Activated T-cell treated with anti-CD3 and anti-CD28 coated beads, Interleukin-2, amount 50 U/mL, for 4 hours (primary cell): ENCODE measurements around the gene RYR3. TPM values are rescaled to one million over a fixed set of nuclear protein-coding genes. Genes with fewer than 3 reads are reported as not detected.

Experiments
- ATAC-seq, 2 donors: fragments of 200-7000 bp; cut with Tn5 transposase; one replicate each; pipeline ENCODE4 v1.10.0; 2021
- DNase-seq: peaks from one replicate; pipeline ENCODE4 v3.0.0-alpha.2; 2020
- H3K27me3 Mint-ChIP-seq: one replicate; pipeline ENCODE4 v1.8.0; 2021; ENCODE audit warnings: low read depth, mixed read lengths
- H3K36me3 Mint-ChIP-seq: one replicate; pipeline ENCODE4 v1.8.0; 2022; ENCODE audit warnings: mixed read lengths; ENCODE audit not compliant: insufficient read depth
- H3K4me1 Mint-ChIP-seq: one replicate; pipeline ENCODE4 v1.8.0; 2021; ENCODE audit warnings: low read depth, mixed read lengths
- H3K4me3 Mint-ChIP-seq: one replicate; pipeline ENCODE4 v1.8.0; 2021; ENCODE audit warnings: mild to moderate bottlenecking, moderate library complexity, mixed read lengths
- H3K9me3 Mint-ChIP-seq: one replicate; pipeline ENCODE4 v1.8.0; 2021; ENCODE audit warnings: mixed read lengths
- total RNA-seq, 3 donors: library from RNA; stranded (reverse); gene quantifications; one replicate each; pipeline ENCODE4 v1.2.1, GENCODE V29; 2021

Gene RYR3
- total RNA-seq, 3 donors from 2014 or later, result not detected

- DNase-seq (no peak), ATAC-seq (no peak)
- H3K4me1 Mint-ChIP-seq, result no peaks in the 10 kb centered on the region
- no peaks in the 10 kb centered on the region for H3K9me3 Mint-ChIP-seq
- H3K27me3 Mint-ChIP-seq, result peaks cover 13% of the 10 kb centered on the region
- H3K4me3 Mint-ChIP-seq, result no peak overlapping the region
- no peaks in the 10 kb centered on the region for H3K36me3 Mint-ChIP-seq
These were observed 192.9 kb downstream of the RYR3 start for GRCh38 chr15:33503681-33504080.

GRCh38 chr15:33506781-33507296 is 196.1 kb downstream of the RYR3 start:
- Mint-ChIP-seq H3K9me3 (no peaks in the 10 kb centered on the region), H3K36me3 (no peaks in the 10 kb centered on the region), H3K4me1 (no peaks in the 10 kb centered on the region), H3K27me3 (peaks cover 13% of the 10 kb centered on the region), H3K4me3 (no peak overlapping the region)
- DNase-seq (no peak), ATAC-seq (no peak)

- ATAC-seq, result no peak
- Mint-ChIP-seq H3K9me3 (no peaks in the 10 kb centered on the region), H3K27me3 (peaks cover 11% of the 10 kb centered on the region)
These were observed 197.9 kb downstream of the RYR3 start for GRCh38 chr15:33508703-33509102.

GRCh38 chr15:33515121-33515520 is 204.4 kb downstream of the RYR3 start:
- Mint-ChIP-seq H3K4me3 (no peak overlapping the region), H3K36me3 (no peaks in the 10 kb centered on the region), H3K9me3 (no peaks in the 10 kb centered on the region), H3K4me1 (no peaks in the 10 kb centered on the region), H3K27me3 (peaks cover 12% of the 10 kb centered on the region)
- ATAC-seq (no peak), DNase-seq (no peak)

More at GRCh38 chr15:33508703-33509102, 197.9 kb downstream of the RYR3 start:
- Mint-ChIP-seq H3K4me3 (no peak overlapping the region), H3K4me1 (no peaks in the 10 kb centered on the region), H3K36me3 (no peaks in the 10 kb centered on the region)
- DNase-seq, result no peak

- H3K36me3 Mint-ChIP-seq, result no peaks in the 10 kb centered on the region
- no peaks in the 10 kb centered on the region for H3K9me3 Mint-ChIP-seq
- no peak overlapping the region for H3K4me3 Mint-ChIP-seq
- H3K4me1 Mint-ChIP-seq, result no peaks in the 10 kb centered on the region
- DNase-seq (no peak), ATAC-seq (no peak)
- H3K27me3 Mint-ChIP-seq, result peaks cover 12% of the 10 kb centered on the region
These were observed 205.8 kb downstream of the RYR3 start for GRCh38 chr15:33516563-33516962.

GRCh38 chr15:33517944-33518343 is 207.2 kb downstream of the RYR3 start:
- H3K9me3 Mint-ChIP-seq, result no peaks in the 10 kb centered on the region
- H3K4me1 Mint-ChIP-seq, result no peaks in the 10 kb centered on the region
- no peak for ATAC-seq
- no peak overlapping the region for H3K4me3 Mint-ChIP-seq
- H3K36me3 Mint-ChIP-seq, result no peaks in the 10 kb centered on the region
- peaks cover 12% of the 10 kb centered on the region for H3K27me3 Mint-ChIP-seq
- DNase-seq, result no peak

GRCh38 chr15:33518421-33518820 is 207.7 kb downstream of the RYR3 start:
- DNase-seq (no peak), ATAC-seq (no peak)
- Mint-ChIP-seq H3K4me1 (no peaks in the 10 kb centered on the region), H3K36me3 (no peaks in the 10 kb centered on the region), H3K9me3 (no peaks in the 10 kb centered on the region), H3K27me3 (peaks cover 12% of the 10 kb centered on the region), H3K4me3 (no peak overlapping the region)

- DNase-seq, result no peak
- no peaks in the 10 kb centered on the region for H3K9me3 Mint-ChIP-seq
- H3K36me3 Mint-ChIP-seq, result no peaks in the 10 kb centered on the region
These were observed 213.5 kb downstream of the RYR3 start for GRCh38 chr15:33524274-33524673.

GRCh38 chr15:33526532-33526931 is 215.8 kb downstream of the RYR3 start:
- Mint-ChIP-seq H3K4me1 (no peaks in the 10 kb centered on the region), H3K9me3 (no peaks in the 10 kb centered on the region), H3K36me3 (no peaks in the 10 kb centered on the region), H3K27me3 (peaks cover 2% of the 10 kb centered on the region), H3K4me3 (no peak overlapping the region)
- ATAC-seq, result no peak
- DNase-seq, result no peak

More at GRCh38 chr15:33524274-33524673, 213.5 kb downstream of the RYR3 start:
- Mint-ChIP-seq H3K4me3 (no peak overlapping the region), H3K4me1 (no peaks in the 10 kb centered on the region), H3K27me3 (peaks cover 4% of the 10 kb centered on the region)
- no peak for ATAC-seq

GRCh38 chr15:33533197-33533596 is 222.4 kb downstream of the RYR3 start:
- Mint-ChIP-seq H3K4me1 (no peaks in the 10 kb centered on the region), H3K27me3 (peaks cover 2% of the 10 kb centered on the region), H3K9me3 (no peaks in the 10 kb centered on the region), H3K36me3 (no peaks in the 10 kb centered on the region), H3K4me3 (no peak overlapping the region)
- DNase-seq (no peak), ATAC-seq (no peak)

- ATAC-seq, result no peak
- no peaks in the 10 kb centered on the region for H3K36me3 Mint-ChIP-seq
- peaks cover 2% of the 10 kb centered on the region for H3K27me3 Mint-ChIP-seq
- DNase-seq, result no peak
- H3K4me1 Mint-ChIP-seq, result no peaks in the 10 kb centered on the region
- H3K9me3 Mint-ChIP-seq, result no peaks in the 10 kb centered on the region
- H3K4me3 Mint-ChIP-seq, result no peak overlapping the region
These were observed 223.9 kb downstream of the RYR3 start for GRCh38 chr15:33534642-33535041.

- ATAC-seq (no peak), DNase-seq (no peak)
- Mint-ChIP-seq H3K27me3 (no peaks in the 10 kb centered on the region), H3K9me3 (no peaks in the 10 kb centered on the region), H3K36me3 (no peaks in the 10 kb centered on the region), H3K4me3 (no peak overlapping the region), H3K4me1 (no peaks in the 10 kb centered on the region)
These were observed 224.4 kb downstream of the RYR3 start for GRCh38 chr15:33535135-33535534.

- Mint-ChIP-seq H3K4me3 (no peak overlapping the region), H3K9me3 (no peaks in the 10 kb centered on the region), H3K4me1 (no peaks in the 10 kb centered on the region), H3K36me3 (no peaks in the 10 kb centered on the region), H3K27me3 (no peaks in the 10 kb centered on the region)
- DNase-seq, result no peak
- ATAC-seq, result no peak
These were observed 229.2 kb downstream of the RYR3 start for GRCh38 chr15:33539825-33540573.

- no peaks in the 10 kb centered on the region for H3K27me3 Mint-ChIP-seq
- ATAC-seq (no peak), DNase-seq (no peak)
- H3K4me1 Mint-ChIP-seq, result no peaks in the 10 kb centered on the region
- no peaks in the 10 kb centered on the region for H3K36me3 Mint-ChIP-seq
- no peak overlapping the region for H3K4me3 Mint-ChIP-seq
- no peaks in the 10 kb centered on the region for H3K9me3 Mint-ChIP-seq
These were observed 233.2 kb downstream of the RYR3 start for GRCh38 chr15:33543957-33544356.

GRCh38 chr15:33545866-33546265 is 235.1 kb downstream of the RYR3 start:
- ATAC-seq (no peak), DNase-seq (no peak)
- Mint-ChIP-seq H3K27me3 (no peaks in the 10 kb centered on the region), H3K36me3 (no peaks in the 10 kb centered on the region), H3K4me1 (no peaks in the 10 kb centered on the region), H3K9me3 (no peaks in the 10 kb centered on the region), H3K4me3 (no peak overlapping the region)
